ENCODE data around the gene C19orf38.

DNA sequence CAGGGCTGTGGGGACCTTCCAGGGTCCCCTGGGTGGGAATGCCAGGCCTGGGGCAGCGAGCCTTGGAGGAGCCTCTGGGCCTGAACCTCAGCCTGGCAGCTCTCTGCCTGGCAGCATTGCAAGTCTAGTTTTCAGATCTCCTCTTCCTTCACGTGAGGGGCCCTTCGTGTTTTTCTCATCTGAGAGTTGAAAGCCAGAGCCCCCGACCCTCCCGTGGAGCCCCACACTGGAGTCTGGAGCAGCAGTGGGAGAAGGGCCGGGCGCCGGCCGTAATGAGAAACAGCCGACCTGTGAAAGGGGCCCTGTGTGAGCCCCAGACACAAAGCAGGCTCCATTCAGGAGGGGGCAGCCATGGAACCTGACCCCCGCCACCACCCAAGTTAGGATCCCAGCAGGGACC, 31.5 kb upstream of the C19orf38 start:
- no peak for TF ChIP-seq RXRA (IDR thresholded peaks at IDR 0.05; ENCODE audit: borderline replicate concordance, low read depth)
- no peak for TF ChIP-seq USF2 (IDR thresholded peaks at IDR 0.05; ENCODE audit: borderline replicate concordance, low read depth, low read length)
- no peak for TF ChIP-seq POLR2AphosphoS5 (IDR thresholded peaks at IDR 0.05; ENCODE audit: low read depth, low read length)
- TF ChIP-seq, protein P1, sequence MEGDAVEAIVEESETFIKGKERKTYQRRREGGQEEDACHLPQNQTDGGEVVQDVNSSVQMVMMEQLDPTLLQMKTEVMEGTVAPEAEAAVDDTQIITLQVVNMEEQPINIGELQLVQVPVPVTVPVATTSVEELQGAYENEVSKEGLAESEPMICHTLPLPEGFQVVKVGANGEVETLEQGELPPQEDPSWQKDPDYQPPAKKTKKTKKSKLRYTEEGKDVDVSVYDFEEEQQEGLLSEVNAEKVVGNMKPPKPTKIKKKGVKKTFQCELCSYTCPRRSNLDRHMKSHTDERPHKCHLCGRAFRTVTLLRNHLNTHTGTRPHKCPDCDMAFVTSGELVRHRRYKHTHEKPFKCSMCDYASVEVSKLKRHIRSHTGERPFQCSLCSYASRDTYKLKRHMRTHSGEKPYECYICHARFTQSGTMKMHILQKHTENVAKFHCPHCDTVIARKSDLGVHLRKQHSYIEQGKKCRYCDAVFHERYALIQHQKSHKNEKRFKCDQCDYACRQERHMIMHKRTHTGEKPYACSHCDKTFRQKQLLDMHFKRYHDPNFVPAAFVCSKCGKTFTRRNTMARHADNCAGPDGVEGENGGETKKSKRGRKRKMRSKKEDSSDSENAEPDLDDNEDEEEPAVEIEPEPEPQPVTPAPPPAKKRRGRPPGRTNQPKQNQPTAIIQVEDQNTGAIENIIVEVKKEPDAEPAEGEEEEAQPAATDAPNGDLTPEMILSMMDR (IDR thresholded peaks at IDR 0.05) = no peak
- TF ChIP-seq YY1 (IDR thresholded peaks at IDR 0.05; ENCODE audit: low read depth) = no peak
- TF ChIP-seq TAF1 (IDR thresholded peaks at IDR 0.05; ENCODE audit: borderline replicate concordance, low read depth, low read length) = no peak
- TF ChIP-seq RCOR1 (IDR thresholded peaks at IDR 0.05; ENCODE audit: low read length) = no peak
- TF ChIP-seq NFIC (IDR thresholded peaks at IDR 0.05; ENCODE audit: borderline replicate concordance) = no peak
- no peak for TF ChIP-seq SMC3 (IDR thresholded peaks at IDR 0.05; ENCODE audit: low read depth, low read length)
- TF ChIP-seq, protein P2, sequence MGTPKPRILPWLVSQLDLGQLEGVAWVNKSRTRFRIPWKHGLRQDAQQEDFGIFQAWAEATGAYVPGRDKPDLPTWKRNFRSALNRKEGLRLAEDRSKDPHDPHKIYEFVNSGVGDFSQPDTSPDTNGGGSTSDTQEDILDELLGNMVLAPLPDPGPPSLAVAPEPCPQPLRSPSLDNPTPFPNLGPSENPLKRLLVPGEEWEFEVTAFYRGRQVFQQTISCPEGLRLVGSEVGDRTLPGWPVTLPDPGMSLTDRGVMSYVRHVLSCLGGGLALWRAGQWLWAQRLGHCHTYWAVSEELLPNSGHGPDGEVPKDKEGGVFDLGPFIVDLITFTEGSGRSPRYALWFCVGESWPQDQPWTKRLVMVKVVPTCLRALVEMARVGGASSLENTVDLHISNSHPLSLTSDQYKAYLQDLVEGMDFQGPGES (IDR thresholded peaks at IDR 0.05; ENCODE audit: low read depth, low read length) = no peak
- TF ChIP-seq CHD2 (IDR thresholded peaks at IDR 0.05; ENCODE audit: low read length, partially characterized antibody) = no peak
- no peak for TF ChIP-seq RAD21 (IDR thresholded peaks at IDR 0.05; ENCODE audit: low read length)
- TF ChIP-seq REST (IDR thresholded peaks at IDR 0.05; ENCODE audit: low read depth, low read length) = no peak
